Astrocyte of the cerebellum (primary cell): ENCODE measurements around the gene KYAT1.
A peak's percentile ranks its signal among the peaks of the same experiment; 100 is the strongest.

Experiments used
- DNase-seq: peaks from one replicate; pipeline ENCODE4 v3.0.0-alpha.2; 2011; ENCODE audit warnings: low read depth
- H3K4me3 ChIP-seq: 2 replicates; pipeline ENCODE4 v1.5.1; 2011; ENCODE audit warnings: mild to moderate bottlenecking, low read depth, low read length, moderate library complexity
- CTCF ChIP-seq: IDR thresholded peaks from 2 replicates; pipeline ENCODE4 v1.5.1; 2012; ENCODE audit warnings: low read length, low read depth, moderate library complexity, mild to moderate bottlenecking; ENCODE audit errors: missing control alignments
- in situ Hi-C: cut with HindIII; loops from 2 replicates; pipeline ENCODE4 v1.10.0; 2017; ENCODE audit warnings: low sequenced_read_pairs

The KYAT1 gene

DNA sequence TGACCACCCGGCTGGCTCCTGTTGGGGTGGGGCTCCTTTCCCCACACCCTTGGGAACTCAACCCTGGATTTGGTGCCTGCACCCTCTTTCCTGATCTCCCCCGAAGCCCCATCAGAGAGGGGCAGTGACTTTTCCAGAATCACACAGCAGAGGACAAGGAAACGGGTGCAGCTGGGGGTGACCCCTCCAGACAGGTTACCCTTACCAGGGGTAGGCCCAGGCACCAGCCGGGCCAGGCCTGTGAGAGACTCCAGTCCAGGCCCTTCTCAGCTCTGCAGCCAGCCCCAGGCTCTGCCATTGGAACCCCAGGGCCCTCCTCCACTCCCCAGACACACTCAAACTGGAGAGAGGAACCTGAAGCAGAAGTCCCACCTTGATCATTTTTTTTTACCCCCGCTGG is 20.1 kb upstream of the KYAT1 start:
- no peak for DNase-seq
- TF ChIP-seq CTCF = no peak
- in situ Hi-C loops = no loop called here
- no peak overlapping the region for H3K4me3 ChIP-seq

DNA sequence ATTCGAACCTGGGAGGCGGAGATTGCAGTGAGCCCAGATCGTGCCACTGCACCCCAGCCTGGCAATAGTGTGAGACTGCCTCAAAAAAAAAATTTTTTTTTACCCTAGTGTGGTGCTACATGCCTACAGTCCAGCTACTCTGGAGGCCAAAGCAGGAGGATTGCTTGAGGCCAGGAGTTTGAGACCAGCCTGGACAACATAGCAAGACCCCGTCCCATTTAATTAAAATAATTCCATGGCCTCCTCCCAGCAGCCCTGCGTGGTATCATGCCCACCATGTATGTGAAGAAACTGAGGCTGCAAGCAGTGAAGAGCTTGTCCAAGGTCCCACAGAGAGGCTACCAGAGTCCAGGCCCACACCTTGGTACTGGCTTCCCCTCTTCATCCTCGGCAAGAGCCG is 19.6 kb upstream of the KYAT1 start:
- no peak for DNase-seq
- no peak overlapping the region for H3K4me3 ChIP-seq
- no peak for TF ChIP-seq CTCF
- in situ Hi-C loops = no loop called here

DNA sequence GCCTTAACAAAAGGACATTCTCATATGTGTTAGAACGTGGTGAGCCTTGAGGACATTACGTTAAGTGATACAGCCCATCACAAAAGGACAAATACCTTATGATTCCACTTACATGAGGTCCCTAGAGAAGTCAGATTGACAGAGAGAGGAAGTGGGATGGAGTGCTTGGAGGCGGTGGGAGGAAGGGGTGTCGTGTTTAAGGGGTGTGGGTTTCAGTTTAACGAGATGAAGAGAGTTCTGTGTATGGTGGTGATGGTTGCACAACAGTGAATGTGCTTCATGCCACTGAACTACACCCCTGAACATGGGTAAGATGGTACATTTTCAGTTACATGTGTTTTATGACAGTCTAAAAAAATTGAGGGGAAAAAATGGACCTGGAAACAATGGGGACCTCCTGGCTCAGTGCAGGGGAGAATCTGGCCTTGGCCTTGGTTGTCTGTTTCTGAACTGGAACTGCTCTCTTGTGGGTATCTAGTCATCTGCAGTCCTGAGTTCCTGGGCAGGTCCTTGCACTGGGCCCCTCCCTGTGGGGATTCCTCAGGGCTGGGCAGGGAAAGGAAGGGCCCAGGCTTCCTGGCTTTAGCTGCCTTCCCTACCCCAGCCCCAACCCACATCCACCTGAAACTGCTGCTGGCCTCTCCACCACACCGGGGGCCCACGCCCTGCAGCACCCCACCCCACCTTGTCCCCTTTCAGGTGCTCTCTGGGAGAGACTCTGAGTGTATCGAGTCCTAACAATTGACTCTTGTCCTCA is 18.0 kb upstream of the KYAT1 start:
- H3K4me3 ChIP-seq = no peak overlapping the region
- TF ChIP-seq CTCF = no peak
- in situ Hi-C loops = no loop called here
- no peak for DNase-seq

- no peak for DNase-seq
- no peak for TF ChIP-seq CTCF
- H3K4me3 ChIP-seq = no peak overlapping the region
- in situ Hi-C loops = no loop called here
These were observed 17.3 kb upstream of the KYAT1 start for GRCh38 chr9:128898845-128899565.

- in situ Hi-C loops = no loop called here
- H3K4me3 ChIP-seq = no peak overlapping the region
- no peak for DNase-seq
- no peak for TF ChIP-seq CTCF
These were observed 16.6 kb upstream of the KYAT1 start for GRCh38 chr9:128898382-128898781.

GRCh38 chr9:128895556-128895955 is 13.8 kb upstream of the KYAT1 start:
- TF ChIP-seq CTCF = peak; percentile 10
- in situ Hi-C loops = no loop called here
- DNase-seq = peak; percentile 32
- H3K4me3 ChIP-seq = no peak overlapping the region
